NCI-H2171 (cell line): Measurements from ENCODE around the gene SMIM12.
A peak's percentile ranks its signal among the peaks of the same experiment; 100 is the strongest.

Experiments
- DNase-seq: peaks from one replicate; lab custom pipeline; 2025; lab: John Stamatoyannopoulos, UW

Gene SMIM12

DNA sequence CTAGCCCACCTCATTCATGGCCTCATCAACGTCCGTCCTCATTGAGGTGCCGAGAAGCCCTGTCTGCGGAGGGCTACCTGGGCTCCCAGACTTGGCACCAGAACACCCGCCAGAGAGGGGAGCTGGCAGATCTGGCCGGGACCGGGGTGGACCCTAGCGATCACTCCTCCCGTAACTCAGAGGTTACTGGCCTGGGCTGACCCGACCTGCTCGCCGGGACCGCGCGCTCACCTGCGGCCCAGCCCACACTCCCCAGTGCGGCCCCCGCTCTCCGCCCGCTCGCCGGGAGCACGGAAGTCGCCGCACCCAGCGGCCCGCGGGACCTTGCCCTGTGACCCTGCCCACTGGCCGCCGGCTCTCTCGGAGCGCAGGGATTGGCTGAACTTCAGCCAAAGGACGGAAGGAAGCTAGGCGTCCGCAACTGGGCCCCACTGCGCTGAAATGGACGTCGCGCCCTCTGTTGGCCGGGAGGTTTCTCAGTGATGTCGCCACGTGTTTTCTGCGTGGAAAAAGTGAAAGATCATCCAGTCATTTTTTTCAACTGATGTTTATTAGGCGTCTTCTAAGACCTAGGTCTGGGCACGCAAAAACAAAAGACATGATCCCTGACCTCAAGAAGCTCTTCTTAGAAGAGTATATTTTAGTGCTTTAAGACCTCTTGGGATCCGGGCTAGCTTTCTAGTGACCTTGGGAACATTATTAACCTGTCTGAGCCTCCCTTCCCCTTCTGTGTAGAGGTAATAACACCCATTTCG, at the start of gene SMIM12:
TSS of gene SMIM12 (minus strand) at position 304 of the 755 bp plus-strand sequence. CDS start 3,772 bp downstream, outside the sequence.
- DNase-seq = peak; percentile 84

GRCh38 chr1:34908369-34908768, 48.8 kb upstream of the SMIM12 start:
- no peak for DNase-seq

GRCh38 chr1:34907487-34908090, 48.0 kb upstream of the SMIM12 start:
- no peak for DNase-seq

GRCh38 chr1:34906756-34907155, 47.2 kb upstream of the SMIM12 start:
- DNase-seq = peak; percentile 44

- DNase-seq = no peak
These were observed 46.7 kb upstream of the SMIM12 start for GRCh38 chr1:34906222-34906621.

GRCh38 chr1:34905098-34905459, 45.5 kb upstream of the SMIM12 start:
- DNase-seq = no peak

DNA sequence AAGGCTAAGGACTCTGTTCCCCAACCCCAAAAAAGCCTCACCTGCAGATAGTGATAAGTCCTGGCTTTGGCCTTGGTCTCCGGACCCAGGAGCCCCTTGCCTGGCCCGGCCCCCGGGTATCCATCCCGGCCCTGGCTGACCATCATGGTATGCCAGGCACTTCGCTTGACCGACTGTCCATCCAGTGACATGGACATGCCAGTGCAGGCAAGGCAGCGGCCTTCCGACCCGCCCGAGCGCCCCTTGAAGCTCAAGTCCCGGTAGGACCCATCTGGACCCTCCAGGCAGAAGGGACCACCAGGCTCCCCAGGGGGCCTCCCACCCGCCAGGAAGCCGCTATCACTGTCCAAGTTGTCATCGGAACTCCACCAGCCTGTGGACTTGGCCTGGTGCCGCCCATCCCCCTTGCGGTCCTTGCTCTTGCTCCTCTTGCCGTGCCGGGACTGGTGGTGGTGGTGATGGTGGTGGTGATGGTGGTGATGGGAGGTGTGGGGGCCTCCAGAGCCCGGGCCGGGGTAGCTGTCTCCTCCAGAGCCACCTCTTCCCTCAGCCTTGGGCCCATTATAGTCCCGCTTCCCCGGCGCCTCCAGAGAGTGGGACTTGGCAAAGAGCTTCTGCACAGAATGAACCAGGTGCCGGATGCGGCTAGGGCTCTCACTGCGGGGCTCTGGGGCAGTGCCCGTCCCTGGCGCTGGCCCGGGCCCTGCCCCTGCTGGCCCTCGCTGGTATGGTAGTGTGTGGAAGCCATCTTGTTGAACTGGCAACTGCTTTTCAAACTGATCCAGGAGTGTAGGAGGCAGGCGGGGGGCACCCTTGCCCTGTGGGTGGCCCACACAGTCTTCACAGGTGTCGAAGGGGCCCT, 44.9 kb upstream of the SMIM12 start:
- DNase-seq = no peak

- no peak for DNase-seq
These were observed 42.4 kb upstream of the SMIM12 start for GRCh38 chr1:34901919-34902318.

DNA sequence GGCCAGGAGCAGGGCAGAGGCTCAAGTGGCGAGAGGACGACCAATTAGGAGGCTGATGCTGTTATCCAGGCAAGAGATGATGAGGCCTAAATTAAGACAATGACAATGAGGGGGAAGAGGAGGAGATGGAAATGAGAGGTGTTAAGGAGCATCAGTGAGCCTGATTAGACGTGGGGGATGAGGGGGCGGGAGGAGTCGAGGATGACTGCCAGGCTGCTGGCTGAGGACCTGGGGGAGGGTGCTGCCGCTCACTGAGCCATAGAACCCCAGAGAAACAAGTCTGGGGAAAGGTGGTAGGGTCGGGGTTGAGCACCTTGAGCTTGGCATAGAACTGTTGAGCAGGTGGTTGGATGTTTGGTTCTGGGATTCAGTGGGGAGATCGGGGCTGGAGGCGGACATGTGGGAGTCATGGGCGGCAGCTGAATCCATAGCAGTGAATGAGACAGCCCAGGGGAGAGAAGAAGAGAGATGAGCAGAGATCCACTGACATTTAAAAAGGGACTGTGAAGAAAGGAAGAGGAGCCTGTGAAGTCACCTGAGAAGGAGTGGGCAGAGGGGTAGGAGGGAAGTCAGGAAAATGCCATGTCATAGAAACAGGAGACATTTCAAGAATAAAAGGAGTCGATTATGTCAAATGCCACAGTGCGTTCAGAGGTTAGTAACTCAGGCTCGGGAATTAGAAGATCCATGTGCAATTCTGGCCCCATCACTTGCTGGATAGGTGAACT, 41.4 kb upstream of the SMIM12 start:
- DNase-seq = no peak

- DNase-seq = no peak
These were observed 40.4 kb upstream of the SMIM12 start for GRCh38 chr1:34899906-34900305.

- DNase-seq = no peak
These were observed 39.9 kb upstream of the SMIM12 start for GRCh38 chr1:34899471-34899870.

DNA sequence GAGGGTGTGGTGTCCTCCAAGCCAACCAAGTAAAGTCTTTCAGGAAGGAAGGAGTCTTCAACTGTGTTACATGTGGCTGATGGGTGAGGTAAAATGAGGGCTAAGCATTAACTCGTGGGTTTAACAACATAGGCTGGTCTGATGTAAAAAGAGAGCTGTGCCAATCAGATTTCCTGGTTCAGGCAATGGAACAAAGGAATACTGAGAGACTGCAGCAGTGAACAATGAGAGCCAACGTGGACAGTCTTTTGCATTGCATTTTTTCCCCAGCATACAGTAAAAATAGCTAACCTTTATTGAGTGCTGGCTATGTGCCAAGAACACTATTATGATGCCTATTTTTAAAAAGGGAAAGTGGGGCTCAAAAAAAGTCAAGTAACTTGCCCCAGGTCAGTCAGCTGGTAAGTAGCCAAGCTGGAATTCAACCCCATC, 38.8 kb upstream of the SMIM12 start:
- no peak for DNase-seq

GRCh38 chr1:34896612-34897011, 37.1 kb upstream of the SMIM12 start:
- DNase-seq = no peak

GRCh38 chr1:34889705-34890104, 30.2 kb upstream of the SMIM12 start:
- DNase-seq = no peak

DNA sequence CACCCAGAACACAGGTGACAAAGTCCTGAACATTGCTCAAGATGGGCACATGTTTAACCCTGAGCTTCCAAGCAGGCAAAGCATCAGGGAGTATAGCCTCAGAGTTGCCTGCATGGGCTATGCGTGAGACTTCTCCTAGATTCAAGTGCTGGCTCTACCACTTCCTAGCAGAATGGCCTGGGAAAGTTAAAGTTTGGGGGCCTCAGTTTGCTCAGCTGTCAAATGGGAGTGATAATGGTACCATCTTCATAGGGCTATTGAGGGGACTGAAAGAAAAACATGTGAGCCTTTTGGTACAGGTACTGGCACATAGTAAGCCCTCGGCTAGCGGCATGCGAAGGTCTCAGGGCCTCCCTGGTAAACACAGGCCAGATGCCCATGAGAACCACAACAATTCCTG, 28.0 kb upstream of the SMIM12 start:
- no peak for DNase-seq

DNA sequence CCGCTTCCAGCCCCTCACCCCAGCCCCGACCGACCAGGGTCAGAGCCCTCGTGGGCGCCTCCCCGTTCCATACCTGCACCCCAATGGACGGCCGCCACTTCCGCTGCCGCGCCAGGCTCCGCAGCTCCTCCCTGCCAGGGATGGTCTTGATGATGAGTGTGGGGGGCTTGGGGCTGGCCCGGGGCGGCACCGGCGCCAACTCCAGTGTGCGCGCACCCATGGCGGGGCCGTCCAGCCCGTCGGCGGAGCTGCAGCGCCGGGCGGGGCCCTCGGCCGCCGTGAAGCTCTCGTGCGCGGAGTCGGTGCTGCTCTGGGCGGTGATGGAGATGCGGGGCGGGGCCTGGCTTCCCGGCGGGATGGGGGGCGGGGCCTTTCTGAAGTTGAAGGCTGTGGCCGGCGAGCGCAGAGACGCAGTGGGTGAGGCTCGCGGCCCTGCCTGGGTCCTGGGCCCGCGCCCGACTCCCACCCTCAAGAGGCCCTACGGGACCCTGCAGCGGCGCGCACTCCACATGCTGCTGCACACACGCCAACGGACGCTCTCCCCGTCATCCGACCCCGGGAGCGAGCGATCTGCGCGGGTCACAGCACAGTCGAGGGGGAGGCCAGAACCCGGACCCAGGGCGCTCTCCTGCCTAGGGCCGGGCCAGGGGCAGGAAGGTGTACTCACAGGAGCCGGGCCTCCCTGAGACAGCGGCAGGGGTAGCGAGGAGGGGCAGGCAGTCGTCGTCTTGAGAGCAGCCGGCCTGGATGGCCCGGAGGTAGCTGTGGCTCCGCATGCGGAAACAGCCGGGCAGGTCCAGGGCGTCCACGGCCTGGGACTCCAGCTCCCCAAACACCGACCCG, 26.1 kb upstream of the SMIM12 start:
- DNase-seq = peak; percentile 51

DNA sequence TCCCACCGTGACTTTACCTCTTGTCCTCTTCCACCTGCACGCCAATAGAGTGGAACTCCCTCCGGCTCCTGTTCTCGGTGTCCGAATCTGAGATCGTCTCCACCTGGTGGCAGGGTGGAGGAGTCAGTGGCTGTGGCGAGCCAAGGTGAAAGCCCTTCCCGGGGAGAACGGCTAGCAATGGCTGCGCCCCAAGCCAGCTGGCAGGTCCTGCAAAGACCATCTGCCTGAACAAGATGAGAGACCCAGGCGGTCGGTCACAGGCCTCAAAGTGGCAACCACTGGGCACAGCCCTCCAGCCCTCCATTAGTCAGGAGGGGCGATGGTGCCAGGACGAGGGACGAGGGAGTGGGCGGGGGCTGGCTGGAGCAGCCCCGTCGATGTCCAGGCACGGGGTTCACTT, 25.4 kb upstream of the SMIM12 start:
- DNase-seq = no peak

- no peak for DNase-seq
These were observed 25.0 kb upstream of the SMIM12 start for GRCh38 chr1:34884536-34884935.

GRCh38 chr1:34879230-34879629, 19.7 kb upstream of the SMIM12 start:
- DNase-seq = no peak

- no peak for DNase-seq
These were observed 16.9 kb upstream of the SMIM12 start for GRCh38 chr1:34876406-34876805.

DNA sequence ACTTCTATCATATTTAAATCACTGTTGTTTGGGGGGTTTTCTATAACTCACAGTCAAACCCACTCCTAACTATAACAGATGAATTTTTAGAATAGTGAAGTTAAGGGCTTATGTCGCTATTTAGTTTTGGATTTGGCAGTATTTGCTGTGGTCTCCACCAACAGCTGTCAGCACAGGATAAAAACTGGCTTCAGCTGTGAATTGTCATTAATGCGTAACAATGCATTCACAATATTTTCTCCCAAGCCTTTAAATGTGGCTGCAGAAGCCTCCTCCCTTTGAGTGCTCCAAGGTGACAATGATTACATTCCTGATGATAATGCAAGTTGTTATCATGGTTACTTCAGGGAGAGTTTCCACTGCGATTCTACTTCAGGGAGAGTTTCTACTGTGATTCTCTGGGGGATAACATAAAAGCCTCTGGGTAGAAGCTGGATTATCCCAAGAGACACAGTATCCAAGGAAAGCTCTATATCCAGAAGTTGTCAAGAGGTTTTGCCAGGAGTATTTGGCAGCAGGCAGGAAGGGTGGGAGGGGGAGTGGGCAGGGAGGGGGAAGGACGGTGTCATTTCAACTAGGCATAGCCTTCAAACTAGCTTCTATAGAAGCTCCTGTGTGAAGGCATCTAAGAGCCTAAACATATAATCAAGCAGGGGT, 14.9 kb upstream of the SMIM12 start:
- DNase-seq = peak; percentile 11
